HG02623 (cell line): Measurements from ENCODE around the gene CEBPZ.
"Not testable (repeated sequence)": the region's sequence is repeated elsewhere in the genome, so short reads cannot be mapped to it uniquely, and the experiment has no call there.

ENCODE experiments used
- ATAC-seq: cut with Tn5 transposase; IDR thresholded peaks from one replicate; pipeline ENCODE4 v1.9.1; 2021; ENCODE audit warnings: moderate library complexity; ENCODE audit not compliant: unreplicated experiment

CEBPZ gene, protein sequence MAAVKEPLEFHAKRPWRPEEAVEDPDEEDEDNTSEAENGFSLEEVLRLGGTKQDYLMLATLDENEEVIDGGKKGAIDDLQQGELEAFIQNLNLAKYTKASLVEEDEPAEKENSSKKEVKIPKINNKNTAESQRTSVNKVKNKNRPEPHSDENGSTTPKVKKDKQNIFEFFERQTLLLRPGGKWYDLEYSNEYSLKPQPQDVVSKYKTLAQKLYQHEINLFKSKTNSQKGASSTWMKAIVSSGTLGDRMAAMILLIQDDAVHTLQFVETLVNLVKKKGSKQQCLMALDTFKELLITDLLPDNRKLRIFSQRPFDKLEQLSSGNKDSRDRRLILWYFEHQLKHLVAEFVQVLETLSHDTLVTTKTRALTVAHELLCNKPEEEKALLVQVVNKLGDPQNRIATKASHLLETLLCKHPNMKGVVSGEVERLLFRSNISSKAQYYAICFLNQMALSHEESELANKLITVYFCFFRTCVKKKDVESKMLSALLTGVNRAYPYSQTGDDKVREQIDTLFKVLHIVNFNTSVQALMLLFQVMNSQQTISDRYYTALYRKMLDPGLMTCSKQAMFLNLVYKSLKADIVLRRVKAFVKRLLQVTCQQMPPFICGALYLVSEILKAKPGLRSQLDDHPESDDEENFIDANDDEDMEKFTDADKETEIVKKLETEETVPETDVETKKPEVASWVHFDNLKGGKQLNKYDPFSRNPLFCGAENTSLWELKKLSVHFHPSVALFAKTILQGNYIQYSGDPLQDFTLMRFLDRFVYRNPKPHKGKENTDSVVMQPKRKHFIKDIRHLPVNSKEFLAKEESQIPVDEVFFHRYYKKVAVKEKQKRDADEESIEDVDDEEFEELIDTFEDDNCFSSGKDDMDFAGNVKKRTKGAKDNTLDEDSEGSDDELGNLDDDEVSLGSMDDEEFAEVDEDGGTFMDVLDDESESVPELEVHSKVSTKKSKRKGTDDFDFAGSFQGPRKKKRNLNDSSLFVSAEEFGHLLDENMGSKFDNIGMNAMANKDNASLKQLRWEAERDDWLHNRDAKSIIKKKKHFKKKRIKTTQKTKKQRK

DNA sequence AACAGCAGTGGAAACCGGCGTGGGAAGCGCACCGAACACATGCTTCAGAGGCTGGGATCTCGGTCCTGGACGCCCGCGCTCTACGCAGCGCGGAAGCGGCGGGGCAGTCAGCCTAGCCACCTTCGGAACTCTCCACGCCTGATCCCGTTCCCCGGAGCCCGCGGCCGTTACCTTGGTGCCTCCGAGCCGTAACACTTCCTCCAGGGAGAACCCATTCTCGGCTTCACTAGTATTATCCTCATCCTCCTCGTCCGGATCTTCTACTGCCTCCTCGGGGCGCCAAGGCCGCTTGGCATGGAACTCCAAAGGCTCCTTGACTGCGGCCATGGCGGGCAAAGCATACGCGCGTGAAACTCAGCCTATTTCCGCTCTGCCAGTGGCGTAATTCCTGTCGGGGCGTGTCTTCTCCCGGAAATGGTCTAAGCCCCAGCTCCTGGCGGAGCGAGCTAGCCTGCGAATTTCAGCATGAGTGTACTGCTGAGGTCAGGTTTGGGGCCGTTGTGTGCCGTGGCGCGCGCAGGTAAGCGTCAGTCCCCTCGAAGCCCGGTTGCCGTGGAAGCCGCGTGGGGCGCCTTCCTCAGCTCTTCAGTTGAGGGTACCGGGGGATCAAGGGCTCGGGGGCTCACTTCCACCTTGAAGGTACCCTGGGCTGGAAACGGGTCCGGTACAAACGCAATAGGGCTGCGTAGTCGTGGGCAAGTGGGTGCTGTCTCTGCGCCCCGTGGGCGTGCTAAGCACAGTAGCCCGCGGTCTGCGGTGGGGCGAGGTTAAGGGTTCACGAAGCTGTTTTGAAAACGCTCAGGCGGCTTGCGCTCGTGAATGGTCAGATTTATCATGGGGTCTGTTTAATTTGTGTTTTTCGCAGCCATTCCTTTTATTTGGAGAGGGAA, at the start of gene CEBPZ, which contains the start of gene NDUFAF7:
Gene CEBPZ (minus strand): TSS at position 356 of the 890 bp plus-strand sequence. CDS start 29 bp downstream, at position 327.
Gene NDUFAF7 (plus strand): TSS at position 418 of the 890 bp plus-strand sequence. CDS start 48 bp downstream, at position 466.
- ATAC-seq: peak; percentile 95

DNA sequence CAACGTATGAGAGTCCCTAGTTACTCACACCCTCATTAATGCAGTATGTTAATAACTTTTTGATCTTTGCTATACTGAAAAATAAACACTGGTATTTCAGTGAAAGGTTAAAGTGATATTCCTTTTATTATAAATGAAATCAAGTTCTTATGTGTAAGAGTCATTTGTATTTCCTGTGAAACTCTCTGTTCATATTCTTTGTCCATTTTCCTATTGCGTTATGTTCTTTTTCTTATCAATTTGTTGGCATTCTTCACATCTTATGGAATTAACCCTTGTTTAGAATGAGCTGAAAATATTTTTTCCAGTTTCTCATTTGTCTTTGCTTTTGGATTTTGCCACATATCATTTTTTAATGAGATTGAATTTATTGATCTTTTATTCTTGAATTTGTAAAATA, 44.9 kb upstream of the CEBPZ start:
- no peak for ATAC-seq

DNA sequence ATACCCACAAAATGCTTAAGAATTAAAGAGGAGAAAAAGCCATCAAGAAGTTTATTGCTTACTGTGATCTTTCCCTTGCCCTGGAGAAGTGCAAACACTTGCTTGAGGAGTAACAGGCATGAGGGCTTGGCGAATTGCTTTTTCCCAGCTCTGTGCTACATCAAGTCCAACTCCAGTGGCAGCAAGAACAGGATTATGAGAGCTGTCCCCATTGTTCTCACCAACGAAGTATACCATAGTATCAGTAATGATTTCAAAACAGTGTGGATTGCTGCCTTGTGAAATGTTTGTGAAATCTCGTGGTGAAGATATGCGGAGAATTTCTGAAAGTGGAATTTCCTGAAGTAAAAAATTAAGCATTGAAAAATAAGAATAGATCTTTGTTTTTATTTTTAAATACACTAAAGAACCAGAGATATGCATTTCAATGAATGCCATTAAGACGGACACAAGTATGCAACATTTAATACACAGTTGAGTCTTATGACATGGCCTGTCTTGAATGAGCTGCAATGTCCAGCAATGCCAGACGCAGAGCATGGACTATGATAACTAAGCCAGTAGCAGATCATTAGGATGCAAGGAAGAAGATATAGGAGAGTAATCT, 43.1 kb upstream of the CEBPZ start:
- ATAC-seq: no peak

DNA sequence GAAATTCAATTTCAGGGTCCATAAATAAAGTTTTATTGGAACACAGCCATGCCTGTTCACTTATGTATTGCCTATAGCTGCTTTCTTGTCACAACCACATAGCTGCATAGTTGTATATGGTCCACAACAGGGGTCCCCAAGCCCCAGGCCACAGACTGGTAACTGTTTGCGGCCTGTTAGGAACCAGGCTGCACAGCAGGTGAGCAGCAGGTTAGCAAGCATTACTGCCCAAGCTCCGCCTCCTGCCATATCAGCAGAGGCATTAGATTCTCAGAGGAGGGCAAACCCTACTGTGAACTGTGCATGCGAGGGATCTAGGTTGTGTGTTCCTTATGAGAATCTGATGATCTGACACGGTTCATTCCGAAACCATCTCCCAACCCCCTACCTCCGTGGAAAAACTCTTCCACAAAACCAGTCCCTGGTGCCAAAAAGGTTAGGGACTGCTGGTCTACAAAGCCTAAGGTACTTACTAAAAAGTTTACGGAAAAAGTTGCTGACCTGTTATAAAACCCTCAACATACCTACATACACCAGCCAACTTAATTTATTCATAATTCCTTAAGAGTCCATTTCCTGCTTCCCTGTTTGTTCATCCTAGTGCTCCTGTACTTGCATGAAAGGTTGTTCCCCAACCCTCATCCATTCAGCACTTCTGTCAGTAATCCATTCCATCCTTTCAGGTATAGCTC, 40.1 kb upstream of the CEBPZ start:
- ATAC-seq: no peak

DNA sequence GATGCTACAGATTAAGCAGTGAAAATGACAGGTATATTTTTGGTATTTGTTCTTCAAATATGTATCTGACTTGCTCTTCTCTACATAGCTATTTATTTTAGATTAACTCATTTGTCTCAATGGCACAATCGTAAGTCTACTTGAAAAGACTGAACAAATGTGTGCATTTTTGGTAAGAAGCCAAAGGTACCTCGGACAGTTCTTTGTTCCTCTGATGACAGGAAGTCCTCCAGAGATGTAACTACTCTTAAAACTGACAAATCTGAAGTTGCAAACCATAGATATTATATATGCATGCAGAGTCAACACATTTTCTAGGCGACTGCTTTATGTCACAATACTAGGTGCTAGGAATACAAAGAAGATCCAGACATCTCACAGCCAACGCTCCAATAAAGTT, 36.7 kb upstream of the CEBPZ start:
- ATAC-seq: no peak

DNA sequence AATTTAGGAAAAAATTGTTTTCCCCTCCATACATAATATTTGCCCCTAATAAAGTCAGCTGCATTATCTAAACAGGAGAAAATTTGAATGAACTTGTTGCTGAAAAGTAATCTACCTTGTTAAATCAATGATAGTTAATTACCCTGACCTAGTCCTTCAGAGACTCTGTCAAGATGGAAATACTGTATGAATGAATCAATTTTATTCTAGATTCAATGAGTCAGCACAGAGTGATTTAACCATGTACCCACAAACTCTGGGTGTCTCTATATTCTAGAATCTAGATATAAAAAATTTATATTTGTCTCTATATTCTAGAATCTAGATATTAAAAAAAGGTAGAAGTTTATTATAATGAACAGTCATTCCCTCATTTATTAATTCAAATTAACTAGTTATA, 36.3 kb upstream of the CEBPZ start:
- ATAC-seq: no peak

DNA sequence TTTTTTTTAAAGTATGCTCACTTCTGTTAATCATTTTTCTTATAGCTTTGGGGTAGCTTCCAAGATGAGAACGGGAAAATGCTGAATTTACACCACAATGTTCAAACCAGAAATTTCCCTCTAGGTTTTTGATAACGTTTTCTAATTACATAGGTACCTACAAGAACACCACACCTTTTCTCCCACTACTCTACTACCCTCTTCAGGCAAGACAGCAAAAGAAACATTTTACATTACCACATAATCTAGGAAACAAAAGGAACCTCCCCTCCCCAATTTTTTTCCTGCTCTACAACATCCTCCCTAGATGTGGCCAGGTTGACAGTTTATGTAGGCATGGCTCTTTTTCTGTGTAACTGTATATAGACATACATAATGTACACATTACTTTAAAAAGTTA, 32.4 kb upstream of the CEBPZ start:
- ATAC-seq: no peak

DNA sequence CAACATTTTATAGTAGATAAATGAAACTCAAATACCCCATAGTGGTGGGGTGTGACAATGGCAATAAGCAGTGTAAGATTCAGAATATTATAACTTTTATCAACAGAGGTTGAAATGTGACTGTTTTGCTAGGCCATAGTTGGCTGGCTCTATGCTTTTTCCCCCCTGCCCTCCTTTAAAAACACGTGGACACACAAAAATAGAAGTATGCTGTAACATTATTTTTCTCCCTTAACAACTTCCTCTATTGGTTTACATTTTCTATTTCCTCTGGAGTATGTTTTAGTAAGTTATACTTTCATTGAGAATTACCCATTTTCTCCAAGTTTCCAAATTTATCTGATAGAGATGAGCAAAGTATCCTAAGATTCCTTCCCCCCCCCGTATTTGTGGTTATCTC, 31.1 kb upstream of the CEBPZ start:
- no peak for ATAC-seq

DNA sequence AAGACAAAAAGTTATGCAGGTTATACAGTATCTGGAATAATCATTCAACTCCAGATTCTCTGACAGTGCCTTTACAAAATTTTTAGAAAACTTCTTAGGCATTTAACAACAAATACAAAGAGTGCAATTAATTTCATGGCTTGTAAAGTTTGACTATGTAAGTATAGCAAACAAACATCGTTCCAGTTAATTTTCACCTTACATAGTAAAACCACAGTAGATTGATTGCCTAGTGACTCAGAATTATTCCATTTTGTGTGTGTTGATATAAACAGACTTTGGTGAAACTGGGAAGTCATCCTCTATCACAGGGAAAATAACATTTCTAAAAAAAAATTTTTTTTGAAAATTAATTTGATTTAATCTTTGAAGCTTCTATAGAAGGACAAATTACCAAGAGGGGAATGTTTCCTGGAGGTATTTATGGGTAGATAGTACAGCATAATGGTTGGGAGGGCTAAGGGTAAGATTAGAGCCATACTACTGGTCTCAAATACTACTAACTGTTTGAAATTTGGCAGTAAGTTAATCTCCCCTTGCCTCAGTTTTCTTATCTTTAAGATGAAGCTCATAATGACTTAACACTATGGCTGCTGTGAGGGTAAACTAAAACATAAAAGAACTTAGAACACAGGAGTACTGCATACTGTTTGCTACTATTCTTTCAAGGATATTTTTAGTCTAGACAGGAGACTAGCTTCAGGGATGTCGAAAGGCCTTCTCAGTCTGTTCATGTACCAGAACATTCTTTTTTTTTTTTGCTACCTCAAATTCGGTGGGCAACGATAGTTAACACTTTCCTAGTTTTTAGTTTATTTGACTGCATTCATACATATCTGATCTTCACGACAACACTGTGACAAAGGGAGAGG, 19.7 kb upstream of the CEBPZ start:
- no peak for ATAC-seq

DNA sequence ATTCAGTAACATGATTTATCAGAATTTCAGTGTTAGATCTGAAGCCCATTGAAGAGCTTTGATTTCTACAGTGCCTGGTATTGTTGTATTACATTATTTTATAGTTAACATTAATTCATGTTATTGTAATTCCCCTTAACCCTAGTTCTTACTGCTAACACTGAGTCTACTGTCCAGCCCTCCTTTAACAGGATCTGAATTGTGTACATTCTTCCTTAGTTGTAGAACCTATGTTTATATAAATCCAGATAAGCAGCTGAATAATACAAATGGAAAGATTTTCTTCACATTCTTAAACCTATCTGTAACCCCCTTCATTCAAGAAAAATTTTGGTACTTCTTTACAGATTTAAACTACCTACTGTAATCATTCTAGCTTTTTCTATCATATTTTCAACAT, 14.8 kb upstream of the CEBPZ start:
- no peak for ATAC-seq

DNA sequence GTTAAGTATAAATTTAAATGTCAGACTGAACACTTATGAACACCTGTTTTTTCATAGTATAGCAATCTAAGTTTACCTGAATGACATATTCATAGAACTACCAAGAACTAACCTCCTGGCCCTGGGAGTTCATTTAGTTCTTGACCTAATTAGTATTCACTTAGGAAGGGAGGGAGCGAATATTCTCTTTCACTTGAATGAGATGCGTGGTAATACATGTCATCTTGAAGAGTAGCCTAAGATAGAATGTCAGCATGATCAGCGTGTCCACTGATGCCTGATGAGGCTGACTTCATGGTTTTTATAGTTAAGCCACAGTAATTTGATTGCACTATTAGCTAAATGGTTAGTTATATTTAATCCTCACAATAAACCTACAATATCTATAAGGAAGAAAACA, 13.4 kb upstream of the CEBPZ start:
- no peak for ATAC-seq

DNA sequence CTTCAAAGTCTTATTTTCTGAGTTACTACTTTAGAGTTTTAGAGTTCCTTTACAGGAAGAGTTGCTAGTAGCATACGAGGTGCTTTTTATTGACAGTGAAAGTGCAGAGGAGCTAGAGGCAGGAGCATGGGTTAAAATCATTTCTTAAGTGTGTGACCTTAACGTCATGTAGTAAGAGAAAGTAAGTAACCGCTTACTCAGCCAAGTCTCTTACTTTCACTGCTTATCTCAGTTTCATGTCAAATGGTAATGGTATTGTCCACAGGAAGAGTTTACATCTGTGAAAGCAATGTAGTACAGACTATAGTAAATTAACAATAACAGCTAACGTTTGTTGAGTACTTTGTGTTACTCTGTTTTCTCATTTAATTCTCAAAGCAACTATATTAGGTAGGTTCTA, 12.6 kb upstream of the CEBPZ start:
- ATAC-seq: peak; percentile 47

DNA sequence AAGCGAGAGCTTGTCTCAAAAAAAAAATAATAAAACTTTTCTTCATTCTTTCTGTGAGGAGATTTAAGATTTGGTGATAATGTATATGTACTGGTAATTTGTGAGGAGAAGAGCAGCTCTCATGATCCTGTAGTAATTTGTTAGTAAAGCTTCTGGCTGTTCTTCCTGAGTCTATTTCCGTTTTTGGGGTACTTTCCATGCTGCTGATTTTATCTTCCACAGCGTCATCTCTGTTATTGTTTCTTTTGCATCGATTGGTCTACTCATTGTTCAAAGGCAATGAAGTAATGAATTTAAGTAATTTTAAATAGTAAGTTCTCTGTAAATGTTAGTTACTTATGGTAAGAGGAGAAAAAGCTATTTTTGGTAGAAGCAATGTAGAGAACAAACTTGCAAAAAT, 12.0 kb upstream of the CEBPZ start:
- no peak for ATAC-seq

DNA sequence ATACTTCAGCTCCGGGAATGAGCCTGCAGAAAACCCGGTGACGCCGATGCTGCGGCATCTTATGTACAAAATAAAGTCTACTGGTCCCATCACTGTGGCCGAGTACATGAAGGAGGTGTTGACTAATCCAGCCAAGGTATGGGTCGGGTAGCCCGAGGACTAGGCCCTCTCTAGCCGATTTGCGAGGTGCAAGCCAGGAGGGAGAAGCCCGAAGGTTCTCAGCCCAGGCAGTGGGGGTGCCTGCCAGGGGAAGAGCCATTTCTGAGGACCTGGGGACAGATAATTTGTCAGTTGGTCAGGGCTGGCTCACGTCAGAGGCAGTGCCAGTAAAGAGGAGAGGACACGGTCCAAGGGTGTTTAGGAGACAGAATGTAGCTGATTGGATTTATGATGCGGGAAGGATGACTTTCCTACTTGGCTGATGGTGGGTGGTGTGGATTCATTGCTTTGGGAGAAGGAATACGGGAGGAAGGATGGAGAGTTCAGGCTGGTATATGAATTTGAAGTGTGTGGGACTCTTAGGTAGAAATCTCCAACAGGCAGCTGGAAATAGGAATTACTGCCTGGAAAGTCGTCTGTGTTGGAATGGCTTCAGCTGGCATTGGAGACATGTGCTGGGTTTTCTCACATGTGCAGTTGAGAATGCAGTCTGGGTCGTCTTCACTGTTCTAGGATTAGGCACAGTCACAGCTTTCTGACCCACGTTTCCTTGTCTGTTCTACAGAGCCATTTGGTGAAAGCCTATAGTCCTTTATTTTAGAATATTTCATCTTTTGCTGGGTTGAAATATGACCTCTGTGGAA, 936 bp upstream of the CEBPZ start:
- ATAC-seq: no peak

DNA sequence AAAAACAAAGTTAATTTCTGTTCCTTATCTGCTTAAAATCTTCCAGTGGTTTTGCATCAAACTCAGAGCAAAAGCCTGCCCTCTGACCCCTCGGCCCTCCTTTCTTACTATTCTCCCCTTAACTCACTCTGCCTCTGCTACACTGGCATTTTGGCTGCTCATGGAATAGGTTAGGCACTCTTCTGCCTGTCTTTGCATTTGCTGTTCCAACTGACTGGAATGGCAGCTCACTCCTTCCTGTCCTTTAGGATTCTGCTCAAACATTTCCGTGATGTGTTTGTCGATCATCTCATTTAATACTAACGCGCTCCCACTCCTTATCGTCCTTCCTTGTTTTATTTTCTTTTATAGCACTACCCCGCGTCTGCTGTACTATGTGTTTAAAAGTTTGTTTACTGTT, 815 bp downstream of the CEBPZ start:
- ATAC-seq: no peak

DNA sequence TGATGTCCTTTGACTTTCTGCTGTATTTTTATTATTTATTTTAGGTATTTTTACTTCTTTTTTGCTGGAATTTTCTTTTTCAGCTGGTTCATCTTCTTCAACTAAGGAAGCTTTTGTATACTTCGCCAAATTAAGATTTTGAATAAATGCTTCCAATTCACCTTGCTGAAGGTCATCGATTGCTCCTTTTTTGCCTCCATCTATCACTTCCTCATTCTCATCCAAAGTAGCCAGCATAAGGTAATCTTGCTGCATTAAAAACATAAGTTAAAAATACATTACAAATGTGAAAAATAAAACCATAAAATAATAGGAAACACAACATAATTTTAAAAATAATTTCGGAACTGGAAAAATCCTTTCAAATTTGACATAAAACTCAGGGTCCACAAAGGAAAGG, 2.6 kb downstream of the CEBPZ start:
- no peak for ATAC-seq

DNA sequence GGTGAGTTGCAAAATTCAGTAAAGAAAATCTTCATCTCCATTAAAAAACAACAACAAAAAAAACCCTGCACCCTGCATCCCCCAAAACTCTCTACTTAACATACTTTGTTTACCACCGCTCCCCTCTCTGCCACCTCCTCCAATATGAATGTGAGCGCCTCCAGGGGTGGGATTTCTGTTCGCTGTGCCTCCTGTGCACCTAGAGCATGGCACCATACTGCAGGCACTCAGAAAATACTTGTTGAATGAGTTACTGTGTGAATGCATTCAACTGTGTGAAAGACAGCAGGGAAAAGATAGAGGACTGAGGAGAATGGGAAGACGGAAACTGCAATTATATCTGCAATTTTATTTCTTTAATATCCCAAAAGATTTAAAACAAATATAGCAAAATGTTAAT, 4.5 kb downstream of the CEBPZ start:
- no peak for ATAC-seq

DNA sequence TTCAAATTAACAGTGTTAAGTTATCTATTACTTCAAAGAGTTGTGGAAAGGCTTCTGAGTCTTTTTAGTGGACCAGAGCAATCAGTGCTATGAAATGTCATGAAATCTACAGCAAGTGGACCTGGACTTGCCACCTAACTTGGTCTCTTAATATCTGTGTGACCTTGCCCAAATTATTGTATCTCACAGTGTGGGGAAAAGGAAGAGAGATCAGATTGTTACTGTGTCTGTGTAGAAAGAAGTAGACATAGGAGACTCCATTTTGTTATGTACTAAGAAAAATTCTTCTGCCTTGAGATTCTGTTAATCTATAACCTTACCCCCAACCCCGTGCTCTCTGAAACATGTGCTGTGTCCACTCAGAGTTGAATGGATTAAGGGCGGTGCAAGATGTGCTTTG, 6.3 kb downstream of the CEBPZ start:
- not testable (repeated sequence) for ATAC-seq
